Epithelial cell of esophagus (primary cell): Measurements from ENCODE around the gene POLD2.

ENCODE experiments used
- DNase-seq: peaks from one replicate; pipeline ENCODE4 v3.0.0; 2010; ENCODE audit warnings: low read depth
- H3K4me3 ChIP-seq: 2 replicates; pipeline ENCODE4 v1.5.1; 2011; ENCODE audit warnings: mild to moderate bottlenecking, low read length, control low read depth
- CTCF ChIP-seq: IDR thresholded peaks from 2 replicates; pipeline ENCODE4 v1.5.1; 2011; ENCODE audit warnings: low read depth, mild to moderate bottlenecking, low read length, control low read depth, inconsistent platforms; ENCODE audit not compliant: insufficient read depth; ENCODE audit errors: missing control alignments

POLD2 gene

GRCh38 chr7:44156453-44157010 is 33.2 kb upstream of the POLD2 start:
- DNase-seq = no peak
- no peak overlapping the region for H3K4me3 ChIP-seq
- no peak for TF ChIP-seq CTCF

GRCh38 chr7:44155191-44156185 is 32.1 kb upstream of the POLD2 start:
- no peak overlapping the region for H3K4me3 ChIP-seq
- DNase-seq = no peak
- TF ChIP-seq CTCF = no peak

- TF ChIP-seq CTCF = no peak
- no peak for DNase-seq
- H3K4me3 ChIP-seq = no peak overlapping the region
These were observed 31.4 kb upstream of the POLD2 start for GRCh38 chr7:44154703-44155102.

GRCh38 chr7:44153948-44154335 is 30.6 kb upstream of the POLD2 start:
- TF ChIP-seq CTCF = no peak
- DNase-seq = no peak
- no peak overlapping the region for H3K4me3 ChIP-seq

GRCh38 chr7:44152971-44153947 is 29.9 kb upstream of the POLD2 start:
- no peak for DNase-seq
- H3K4me3 ChIP-seq = no peak overlapping the region
- TF ChIP-seq CTCF = no peak

- no peak overlapping the region for H3K4me3 ChIP-seq
- TF ChIP-seq CTCF = no peak
- no peak for DNase-seq
These were observed 28.6 kb upstream of the POLD2 start for GRCh38 chr7:44151956-44152355.
